CD4-positive, alpha-beta T cell (primary cell): Measurements from ENCODE around the gene TM4SF5. TPM values are rescaled to one million over a fixed set of nuclear protein-coding genes. Genes with fewer than 3 reads are reported as not detected.

Source experiments
- ATAC-seq: fragments of 200-7000 bp; cut with Tn5 transposase; one replicate; pipeline ENCODE4 v1.10.0; 2022; ENCODE audit warnings: mild to moderate bottlenecking; ENCODE audit not compliant: poor library complexity
- CTCF ChIA-PET: fragments of 350-600 bp; sonication (Branson Sonifier 250); formaldehyde crosslinking; loops from one replicate; lab custom pipeline; 2021; ENCODE audit warnings: antibody characterized with exemption, inconsistent platforms; lab: Charles Lee
- POLR2A ChIA-PET: fragments of 350-600 bp; sonication (Branson Sonifier 250); formaldehyde crosslinking; loops from one replicate; lab custom pipeline; 2021; ENCODE audit warnings: antibody characterized with exemption, inconsistent platforms; lab: Charles Lee
- DNase-seq, 14 experiments: peaks; one replicate each; pipeline ENCODE4 v3.0.0-alpha.2; 2013 to 2020; ENCODE audit warnings: mixed read lengths in 2 of 14
- H3K27ac ChIP-seq, 2 donors: one replicate each; pipeline versions ENCODE4 v1.5.1 to v1.7.0; 2013; ENCODE audit warnings: low read length in 2 of 2, low read depth in 1 of 2, mild to moderate bottlenecking in 1 of 2
- H3K27me3 ChIP-seq, 2 experiments: 1 replicate in 1 of 2; 2 replicates in 1 of 2; pipeline versions ENCODE4 v1.6.1 to v1.7.0; 2013; ENCODE audit warnings: low read length in 2 of 2, control low read depth in 1 of 2, mild to moderate bottlenecking in 1 of 2, moderate library complexity in 1 of 2; ENCODE audit not compliant: insufficient read depth in 2 of 2, control insufficient read depth in 1 of 2
- H3K36me3 ChIP-seq: one replicate; pipeline ENCODE4 v1.6.1; 2013; ENCODE audit warnings: low read length, control low read depth; ENCODE audit not compliant: insufficient read depth
- H3K4me1 ChIP-seq: one replicate; pipeline ENCODE4 v1.6.1; 2013; ENCODE audit warnings: low read length, control low read depth; ENCODE audit not compliant: insufficient read depth
- H3K4me3 ChIP-seq: one replicate; pipeline ENCODE4 v1.5.1; 2013; ENCODE audit warnings: mild to moderate bottlenecking, low read length, moderate library complexity
- H3K9me3 ChIP-seq, 2 experiments: 1 replicate in 1 of 2; 2 replicates in 1 of 2; pipeline versions ENCODE4 v1.6.1 to v1.7.0; 2013; ENCODE audit warnings: low read length in 2 of 2, mild to moderate bottlenecking in 2 of 2, control low read depth in 1 of 2, moderate library complexity in 1 of 2; ENCODE audit not compliant: control insufficient read depth in 1 of 2, insufficient read depth in 1 of 2
- H3K27ac Mint-ChIP-seq: one replicate; pipeline ENCODE4 v1.8.0; 2020; ENCODE audit warnings: mixed read lengths
- H3K27me3 Mint-ChIP-seq: one replicate; pipeline ENCODE4 v1.8.0; 2021; ENCODE audit warnings: mixed read lengths
- H3K36me3 Mint-ChIP-seq: one replicate; pipeline ENCODE4 v1.8.0; 2021; ENCODE audit warnings: low read depth, mixed read lengths
- H3K4me1 Mint-ChIP-seq: one replicate; pipeline ENCODE4 v1.8.0; 2021; ENCODE audit warnings: low read depth, mixed read lengths
- H3K4me3 Mint-ChIP-seq: one replicate; pipeline ENCODE4 v1.8.0; 2020; ENCODE audit warnings: mild to moderate bottlenecking, mixed read lengths
- H3K9me3 Mint-ChIP-seq: one replicate; pipeline ENCODE4 v1.8.0; 2020; ENCODE audit warnings: mixed read lengths
- intact Hi-C, 2 experiments: fragments of 100-400 bp; cut with DNase I in 1 of 2; cut with micrococcal nuclease in 1 of 2; formaldehyde crosslinking; loops; one replicate each; pipeline versions ENCODE4 v1.15.1 to v1.9.0; 2023 to 2025; cut with DNase I, micrococcal nuclease
- total RNA-seq, 174 experiments: library from RNA in 2 of 174; stranded (reverse) in 2 of 174; gene quantifications; one replicate each; pipeline ENCODE4 v1.2.3 and lab custom pipeline; 2021 to 2026
- TF ChIP-seq, protein P1 (sequence below): fragments of 200-600 bp; IDR thresholded peaks from one replicate; pipeline ENCODE4 v1.8.0; 2022; ENCODE audit warnings: antibody characterized with exemption, mild to moderate bottlenecking

TM4SF5 gene
- total RNA-seq, 2 experiments from 2014 or later: not detected

- no peaks in the 10 kb centered on the region for H3K9me3 Mint-ChIP-seq
- H3K36me3 ChIP-seq: no peaks in the 10 kb centered on the region
- H3K4me1 Mint-ChIP-seq: peaks cover 24% of the 10 kb centered on the region
- no peaks in the 10 kb centered on the region for H3K36me3 Mint-ChIP-seq
- ChIA-PET POLR2A (no interaction called here), CTCF (interaction anchor here (3.5 kb wide), 1 partner anchor 78 kb away, joined by 30 read pairs; the partner anchor contains the start of gene ARRB2)
- no peak for ATAC-seq
- TF ChIP-seq, protein P1, sequence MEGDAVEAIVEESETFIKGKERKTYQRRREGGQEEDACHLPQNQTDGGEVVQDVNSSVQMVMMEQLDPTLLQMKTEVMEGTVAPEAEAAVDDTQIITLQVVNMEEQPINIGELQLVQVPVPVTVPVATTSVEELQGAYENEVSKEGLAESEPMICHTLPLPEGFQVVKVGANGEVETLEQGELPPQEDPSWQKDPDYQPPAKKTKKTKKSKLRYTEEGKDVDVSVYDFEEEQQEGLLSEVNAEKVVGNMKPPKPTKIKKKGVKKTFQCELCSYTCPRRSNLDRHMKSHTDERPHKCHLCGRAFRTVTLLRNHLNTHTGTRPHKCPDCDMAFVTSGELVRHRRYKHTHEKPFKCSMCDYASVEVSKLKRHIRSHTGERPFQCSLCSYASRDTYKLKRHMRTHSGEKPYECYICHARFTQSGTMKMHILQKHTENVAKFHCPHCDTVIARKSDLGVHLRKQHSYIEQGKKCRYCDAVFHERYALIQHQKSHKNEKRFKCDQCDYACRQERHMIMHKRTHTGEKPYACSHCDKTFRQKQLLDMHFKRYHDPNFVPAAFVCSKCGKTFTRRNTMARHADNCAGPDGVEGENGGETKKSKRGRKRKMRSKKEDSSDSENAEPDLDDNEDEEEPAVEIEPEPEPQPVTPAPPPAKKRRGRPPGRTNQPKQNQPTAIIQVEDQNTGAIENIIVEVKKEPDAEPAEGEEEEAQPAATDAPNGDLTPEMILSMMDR: no peak
- no peak overlapping the region for H3K4me3 ChIP-seq
- intact Hi-C loops: loop anchor here (2.0 to 5.0 kb wide), 3 partner anchors 56 to 114 kb away; partner anchors contain the start of genes CHRNE (in 1 of the 2) and MED11 (in 1 of the 2)
- H3K27ac Mint-ChIP-seq: peak overlapping the region; percentile 18
- H3K4me3 Mint-ChIP-seq: peak overlapping the region; percentile 43
- peaks cover 0 to 18% of the 10 kb centered on the region in 2 experiments for H3K9me3 ChIP-seq
- peaks cover 43 to 45% of the 10 kb centered on the region in 2 experiments for H3K27me3 ChIP-seq
- peaks cover 38% of the 10 kb centered on the region for H3K4me1 ChIP-seq
- H3K27ac ChIP-seq: no peak overlapping the region
- no peak for DNase-seq
- peaks cover 57% of the 10 kb centered on the region for H3K27me3 Mint-ChIP-seq
Observed at GRCh38 chr17:4788159-4788806, 16.6 kb downstream of the TM4SF5 start.

DNA sequence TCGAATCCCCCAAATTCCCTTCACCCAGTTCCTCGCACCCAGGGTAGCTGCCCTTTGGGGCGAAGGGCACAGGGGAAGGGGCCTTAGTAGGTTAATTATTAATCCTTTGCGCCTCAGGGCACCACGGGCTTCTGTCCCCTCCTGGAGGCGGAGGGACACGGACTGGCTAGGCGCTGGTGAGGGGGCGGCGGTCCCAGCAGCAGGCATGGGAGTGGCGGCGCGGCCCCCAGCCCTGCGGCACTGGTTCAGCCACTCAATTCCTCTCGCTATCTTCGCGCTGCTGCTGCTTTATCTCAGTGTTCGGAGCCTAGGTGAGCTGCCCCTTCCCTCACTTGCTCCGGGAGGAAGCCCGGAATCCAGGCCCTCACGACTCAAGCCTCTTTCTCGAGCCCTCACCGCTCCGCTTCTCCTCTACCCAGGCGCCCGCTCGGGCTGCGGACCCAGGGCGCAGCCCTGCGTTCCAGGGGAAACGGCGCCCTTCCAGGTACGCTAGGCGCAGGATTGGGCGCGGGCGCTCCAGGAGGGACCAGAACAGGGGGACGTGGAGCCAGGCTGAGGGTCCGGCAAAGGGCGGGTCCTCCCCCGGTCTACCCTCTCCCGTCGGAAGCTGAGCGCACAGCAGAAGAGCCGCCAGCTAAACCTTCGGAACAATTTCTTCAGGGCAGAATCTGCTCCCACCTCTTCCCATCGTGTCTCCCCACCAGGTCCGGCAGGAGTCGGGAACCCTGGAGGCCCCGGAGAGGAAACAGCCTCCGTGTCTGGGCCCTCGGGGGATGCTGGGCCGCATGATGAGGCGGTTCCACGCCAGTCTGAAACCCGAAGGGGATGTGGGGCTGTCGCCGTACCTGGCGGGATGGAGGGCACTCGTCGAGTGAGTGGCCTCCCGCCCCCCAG, 17.4 kb downstream of the TM4SF5 start, which contains the start of gene GLTPD2:
Gene GLTPD2, plus strand, starts transcription at position 158 of the 894 bp plus-strand sequence. Its CDS starts 48 bp downstream, at position 206.
- Mint-ChIP-seq H3K4me3 (peak within 1 kb of the TSS; percentile 83), H3K9me3 (no peaks in the 10 kb centered on the region), H3K27me3 (peaks cover 53% of the 10 kb centered on the region), H3K4me1 (peaks cover 24% of the 10 kb centered on the region), H3K27ac (peak within 1 kb of the TSS; percentile 51), H3K36me3 (no peaks in the 10 kb centered on the region)
- Histone ChIP-seq H3K4me3 (peak within 1 kb of the TSS; percentile 65), H3K27ac (peak within 1 kb of the TSS in 1 of 2 donors; percentile 74), H3K27me3 (peaks cover 35 to 38% of the 10 kb centered on the region in 2 experiments), H3K9me3 (peaks cover 0 to 18% of the 10 kb centered on the region in 2 experiments), H3K4me1 (peaks cover 38% of the 10 kb centered on the region), H3K36me3 (no peaks in the 10 kb centered on the region)
- intact Hi-C loops: loop anchor here (2.0 to 5.0 kb wide), 3 partner anchors 57 to 113 kb away; partner anchors contain the start of genes CHRNE (in 1 of the 2) and MED11 (in 1 of the 2)
- no peak for ATAC-seq
- ChIA-PET CTCF (interaction anchor here (0.6 to 3.5 kb wide), 33 partner anchors 9 to 157 kb away, joined by 3 to 30 read pairs (median 4); partner anchors contain the start of genes ARRB2, C17orf107, MED11 and MINK1), POLR2A (interaction anchor here (0.7 to 2.5 kb wide), 16 partner anchors 10 to 198 kb away, joined by 3 to 27 read pairs (median 5); partner anchors contain the start of genes ARRB2, C17orf107, CXCL16 and MED11)
- peak in 1 of 14 experiments; percentile 31 for DNase-seq
- TF ChIP-seq, protein P1: no peak

- peak overlapping the region; percentile 65 for H3K4me3 ChIP-seq
Observed at GRCh38 chr17:4789701-4789950, 17.9 kb downstream of the TM4SF5 start.

More at GRCh38 chr17:4789701-4789950, 17.9 kb downstream of the TM4SF5 start:
- no peaks in the 10 kb centered on the region for H3K36me3 Mint-ChIP-seq
- H3K4me3 Mint-ChIP-seq: peak overlapping the region; percentile 83
- peaks cover 38% of the 10 kb centered on the region for H3K4me1 ChIP-seq
- H3K27ac Mint-ChIP-seq: peak overlapping the region; percentile 51
- POLR2A ChIA-PET: interaction anchor here (0.7 to 2.5 kb wide), 17 partner anchors 10 to 424 kb away, joined by 3 to 27 read pairs (median 5); partner anchors contain the start of genes ARRB2, C17orf107, CXCL16 and MED11
- CTCF ChIA-PET: interaction anchor here (0.6 to 3.5 kb wide), 34 partner anchors 10 to 157 kb away, joined by 3 to 30 read pairs (median 4); partner anchors contain the start of genes ARRB2, C17orf107, MED11 and MINK1
- peaks cover 24% of the 10 kb centered on the region for H3K4me1 Mint-ChIP-seq
- DNase-seq (no peak), ATAC-seq (no peak)
- H3K27me3 Mint-ChIP-seq: peaks cover 47% of the 10 kb centered on the region
- no peaks in the 10 kb centered on the region for H3K36me3 ChIP-seq
- H3K27me3 ChIP-seq: peaks cover 31 to 32% of the 10 kb centered on the region in 2 experiments
- intact Hi-C loops: loop anchor here (2.0 to 5.0 kb wide), 3 partner anchors 57 to 113 kb away; partner anchors contain the start of genes CHRNE (in 1 of the 2) and MED11 (in 1 of the 2)
- no peak overlapping the region for H3K27ac ChIP-seq
- peaks cover 0 to 18% of the 10 kb centered on the region in 2 experiments for H3K9me3 ChIP-seq
- no peaks in the 10 kb centered on the region for H3K9me3 Mint-ChIP-seq
- TF ChIP-seq, protein P1: no peak
